ENCODE measurements around the gene HIF3A. TPM values are rescaled to one million over a fixed set of nuclear protein-coding genes. Genes with fewer than 3 reads are reported as not detected.

The HIF3A gene
- total and polyA plus RNA-seq, 2 of the 8 experiments (the other 6 are each of a cell fraction or from before 2014, with no cell fraction given) = 38.6 to 38.8 TPM

GRCh38 chr19:46383846-46384245 lies 87.0 kb downstream of the HIF3A start:
- no peak overlapping the region for H3K4me2 ChIP-seq (ENCODE audit: insufficient read depth in 1 of 2, low read depth in 2 of 2, low read length in 2 of 2)
- ChIA-PET CTCF (ENCODE audit: partially characterized antibody) (interaction anchor here (1.3 to 3.6 kb wide), 4 partner anchors 12 to 103 kb away, joined by 4 to 19 read pairs (median 8); no protein-coding TSS in a partner anchor), POLR2A (ENCODE audit: partially characterized antibody) (interaction anchor here (1.5 kb wide), 1 partner anchor 12 kb away, joined by 4 read pairs; no protein-coding TSS in a partner anchor)
- no peaks in the 10 kb centered on the region; a peak in 1 of 4 replicates for H3K9me3 ChIP-seq (ENCODE audit: insufficient read depth in 2 of 2, low read depth in 1 of 2, low read length in 1 of 2)
- H4K8ac ChIP-seq (ENCODE audit: extremely low read depth, insufficient read depth, low read length) = no peak overlapping the region
- H3K79me1 ChIP-seq (ENCODE audit: low read depth, low read length) = peaks cover 3% of the 10 kb centered on the region; the same call in 1 of the 2 replicates
- H3K23ac ChIP-seq (ENCODE audit: insufficient read length) = no peak overlapping the region
- H2AK5ac ChIP-seq (ENCODE audit: low read depth, low read length) = no peak overlapping the region
- H2AFZ ChIP-seq (ENCODE audit: low read length) = no peak overlapping the region
- H3K4me3 ChIP-seq (ENCODE audit: extremely low read depth in 1 of 4, insufficient read depth in 2 of 4, low read depth in 3 of 4, low read length in 4 of 4) = no peak overlapping the region
- no peak overlapping the region for H4K5ac ChIP-seq (ENCODE audit: insufficient read length, low read depth, low read length)
- no peak overlapping the region for H2BK120ac ChIP-seq (replicated peaks; ENCODE audit: low read depth, low read length)
- no peaks in the 10 kb centered on the region for H3K27me3 ChIP-seq (replicated peaks in 1 of 4; ENCODE audit: control insufficient read depth in 3 of 4, extremely low read depth in 1 of 4, insufficient read depth in 3 of 4, low read length in 3 of 4)
- H3K27ac ChIP-seq (ENCODE audit: low read depth, low read length) = no peak overlapping the region
- no peak overlapping the region for H3K4ac ChIP-seq (replicated peaks; ENCODE audit: insufficient read length, low read depth, low read length)
- no peak overlapping the region for H2BK5ac ChIP-seq (ENCODE audit: low read depth, low read length)
- H2BK15ac ChIP-seq (ENCODE audit: low read length) = no peak overlapping the region
- H3K79me2 ChIP-seq (ENCODE audit: control insufficient read depth in 1 of 2, insufficient read depth in 2 of 2, low read length in 2 of 2) = peaks cover 0 to 8% of the 10 kb centered on the region in 2 experiments; a peak in 1 of 4 replicates
- DNase-seq (ENCODE audit: low read depth in 1 of 2, low spot score in 2 of 2) = no peak
- H4K91ac ChIP-seq (replicated peaks; ENCODE audit: insufficient read length, low read length) = no peak overlapping the region
- no peak overlapping the region for H3K14ac ChIP-seq (ENCODE audit: insufficient read length)
- peaks cover 2 to 11% of the 10 kb centered on the region in 2 experiments for H4K20me1 ChIP-seq (replicated peaks in 1 of 2; ENCODE audit: control insufficient read depth in 1 of 2, insufficient read depth in 2 of 2, low read length in 2 of 2)
- H3K9ac ChIP-seq (replicated peaks in 1 of 4; ENCODE audit: extremely low read depth in 1 of 4, low read depth in 3 of 4, low read length in 3 of 4) = no peak overlapping the region
- H2BK12ac ChIP-seq (ENCODE audit: low read depth, low read length) = no peak overlapping the region
- H3K56ac ChIP-seq (replicated peaks; ENCODE audit: insufficient read length, low read depth, low read length) = no peak overlapping the region
- no peaks in the 10 kb centered on the region for H3K23me2 ChIP-seq (ENCODE audit: low read depth, low read length)
- WGBS, 2 experiments (ENCODE audit: extremely low coverage in 1 of 2, insufficient coverage in 1 of 2, insufficient read length in 1 of 2, insufficient replicate concordance in 2 of 2, low coverage in 1 of 2, low lambda C conversion rate in 2 of 2, missing lambda C conversion rate in 1 of 2) = 90% methylated on average over 7 of the region's 7 CpGs; no CpG with 5 or more reads in 1 of the 2 experiments
- H3K18ac ChIP-seq (ENCODE audit: extremely low read depth, low read length) = no peak overlapping the region
- peaks cover 14 to 52% (median 41%) of the 10 kb centered on the region in 4 experiments; a peak in 6 of 8 replicates for H3K36me3 ChIP-seq (ENCODE audit: control insufficient read depth in 2 of 4, insufficient read depth in 4 of 4, low read length in 3 of 4)
- H2BK20ac ChIP-seq (ENCODE audit: low read length) = no peak overlapping the region
- peaks cover 0 to 2% (median 0%) of the 10 kb centered on the region in 4 experiments; a peak in 2 of 7 replicates for H3K4me1 ChIP-seq (replicated peaks in 1 of 4; ENCODE audit: control insufficient read depth in 3 of 4, insufficient read depth in 4 of 4, low read length in 3 of 4)
- no peak for FAIRE-seq
- TF ChIP-seq CEBPB (IDR thresholded peaks at IDR 0.05; ENCODE audit: low read depth, low read length) = no peak
- no peak for TF ChIP-seq CREB1 (IDR thresholded peaks at IDR 0.05)
- TF ChIP-seq MAFK (IDR thresholded peaks at IDR 0.05; ENCODE audit: low read depth, low read length) = no peak
- TF ChIP-seq USF2 (IDR thresholded peaks at IDR 0.05; ENCODE audit: low read length) = no peak
- no peak for TF ChIP-seq KDM5A (IDR thresholded peaks at IDR 0.05; ENCODE audit: low read length)
- TF ChIP-seq EP300 (IDR thresholded peaks at IDR 0.05; ENCODE audit: borderline replicate concordance in 1 of 2, low read depth in 2 of 2, low read length in 2 of 2) = no peak
- no peak for TF ChIP-seq SUZ12 (IDR thresholded peaks at IDR 0.05; ENCODE audit: low read length)

All from H1 (cell line).